ENCODE data around the gene GTF2IRD1. TPM values are rescaled to one million over a fixed set of nuclear protein-coding genes. Genes with fewer than 3 reads are reported as not detected.

The GTF2IRD1 gene
- polyA plus RNA-seq, 1 of the 3 experiments (the other 2 are of a cell fraction), result 26.4 TPM

DNA sequence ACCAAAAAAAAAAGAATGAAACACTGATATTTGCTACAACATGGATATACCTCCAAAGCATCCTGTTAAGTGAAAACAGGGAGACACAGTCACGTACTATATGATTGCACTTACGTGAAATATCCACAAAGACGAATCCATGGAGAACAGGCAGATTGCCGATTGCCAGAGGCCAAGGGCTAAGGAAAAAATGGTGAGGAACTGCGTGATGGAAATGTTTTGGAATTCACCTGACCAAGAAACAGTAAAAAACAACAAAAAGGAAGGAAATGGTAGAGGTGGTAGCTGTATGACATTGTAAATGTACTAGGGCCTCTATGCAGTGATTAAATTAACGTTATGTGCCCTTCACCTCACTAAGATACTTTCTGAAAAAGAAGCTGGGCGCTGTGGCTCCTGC lies 44.1 kb upstream of the GTF2IRD1 start:
- 77% methylated on average over 7 of the region's 7 CpGs for WGBS (ENCODE audit: low lambda C conversion rate)
- peaks cover 5 to 14% of the 10 kb centered on the region in 2 experiments for H3K36me3 ChIP-seq (replicated peaks in 1 of 2; ENCODE audit: control insufficient read depth in 1 of 2, insufficient read depth in 2 of 2, low read length in 1 of 2)
- ChIA-PET POLR2A (no interaction called here), CTCF (interaction anchor here (0.8 to 5.2 kb wide), 8 partner anchors 8 to 216 kb away, joined by 3 to 53 read pairs (median 4); no protein-coding TSS in a partner anchor)
- TF ChIP-seq JUND (IDR thresholded peaks at IDR 0.05), result no peak
- no peak for TF ChIP-seq EP300 (IDR thresholded peaks at IDR 0.05; ENCODE audit: borderline replicate concordance in 1 of 2, low read depth in 1 of 2, low read length in 1 of 2)
- no peak for TF ChIP-seq TAF1 (IDR thresholded peaks at IDR 0.05; ENCODE audit: borderline replicate concordance, low read depth, low read length)
- no peak for TF ChIP-seq FOXJ3 (CRISPR knock-in tag; IDR thresholded peaks at IDR 0.05)
- TF ChIP-seq MEF2A (IDR thresholded peaks at IDR 0.05; ENCODE audit: borderline replicate concordance, low read depth), result no peak
- TF ChIP-seq YY1 (IDR thresholded peaks at IDR 0.05; ENCODE audit: low read depth), result no peak
- no peak for TF ChIP-seq EZH2phosphoT487 (IDR thresholded peaks at IDR 0.05; ENCODE audit: borderline replicate concordance, low read depth)
- no peak for TF ChIP-seq RFX5 (IDR thresholded peaks at IDR 0.05; ENCODE audit: low read length)
- no peak for TF ChIP-seq SMC3 (IDR thresholded peaks at IDR 0.05; ENCODE audit: low read depth, low read length)
- no peak for TF ChIP-seq POLR2AphosphoS5 (IDR thresholded peaks at IDR 0.05; ENCODE audit: low read depth, low read length)
- TF ChIP-seq NRF1 (IDR thresholded peaks at IDR 0.05; ENCODE audit: low read depth, low read length), result no peak
- TF ChIP-seq, protein P1, sequence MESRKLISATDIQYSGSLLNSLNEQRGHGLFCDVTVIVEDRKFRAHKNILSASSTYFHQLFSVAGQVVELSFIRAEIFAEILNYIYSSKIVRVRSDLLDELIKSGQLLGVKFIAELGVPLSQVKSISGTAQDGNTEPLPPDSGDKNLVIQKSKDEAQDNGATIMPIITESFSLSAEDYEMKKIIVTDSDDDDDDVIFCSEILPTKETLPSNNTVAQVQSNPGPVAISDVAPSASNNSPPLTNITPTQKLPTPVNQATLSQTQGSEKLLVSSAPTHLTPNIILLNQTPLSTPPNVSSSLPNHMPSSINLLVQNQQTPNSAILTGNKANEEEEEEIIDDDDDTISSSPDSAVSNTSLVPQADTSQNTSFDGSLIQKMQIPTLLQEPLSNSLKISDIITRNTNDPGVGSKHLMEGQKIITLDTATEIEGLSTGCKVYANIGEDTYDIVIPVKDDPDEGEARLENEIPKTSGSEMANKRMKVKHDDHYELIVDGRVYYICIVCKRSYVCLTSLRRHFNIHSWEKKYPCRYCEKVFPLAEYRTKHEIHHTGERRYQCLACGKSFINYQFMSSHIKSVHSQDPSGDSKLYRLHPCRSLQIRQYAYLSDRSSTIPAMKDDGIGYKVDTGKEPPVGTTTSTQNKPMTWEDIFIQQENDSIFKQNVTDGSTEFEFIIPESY (IDR thresholded peaks at IDR 0.05; ENCODE audit: borderline replicate concordance, low read depth), result no peak
- no peak for TF ChIP-seq SIN3A (IDR thresholded peaks at IDR 0.05; ENCODE audit: borderline replicate concordance, low read depth, low read length)
- TF ChIP-seq CHD2 (IDR thresholded peaks at IDR 0.05; ENCODE audit: low read length, partially characterized antibody), result no peak
- TF ChIP-seq, protein P2, sequence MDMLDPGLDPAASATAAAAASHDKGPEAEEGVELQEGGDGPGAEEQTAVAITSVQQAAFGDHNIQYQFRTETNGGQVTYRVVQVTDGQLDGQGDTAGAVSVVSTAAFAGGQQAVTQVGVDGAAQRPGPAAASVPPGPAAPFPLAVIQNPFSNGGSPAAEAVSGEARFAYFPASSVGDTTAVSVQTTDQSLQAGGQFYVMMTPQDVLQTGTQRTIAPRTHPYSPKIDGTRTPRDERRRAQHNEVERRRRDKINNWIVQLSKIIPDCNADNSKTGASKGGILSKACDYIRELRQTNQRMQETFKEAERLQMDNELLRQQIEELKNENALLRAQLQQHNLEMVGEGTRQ (IDR thresholded peaks at IDR 0.05; ENCODE audit: borderline replicate concordance, low read depth, low read length), result no peak
- TF ChIP-seq, protein P3, sequence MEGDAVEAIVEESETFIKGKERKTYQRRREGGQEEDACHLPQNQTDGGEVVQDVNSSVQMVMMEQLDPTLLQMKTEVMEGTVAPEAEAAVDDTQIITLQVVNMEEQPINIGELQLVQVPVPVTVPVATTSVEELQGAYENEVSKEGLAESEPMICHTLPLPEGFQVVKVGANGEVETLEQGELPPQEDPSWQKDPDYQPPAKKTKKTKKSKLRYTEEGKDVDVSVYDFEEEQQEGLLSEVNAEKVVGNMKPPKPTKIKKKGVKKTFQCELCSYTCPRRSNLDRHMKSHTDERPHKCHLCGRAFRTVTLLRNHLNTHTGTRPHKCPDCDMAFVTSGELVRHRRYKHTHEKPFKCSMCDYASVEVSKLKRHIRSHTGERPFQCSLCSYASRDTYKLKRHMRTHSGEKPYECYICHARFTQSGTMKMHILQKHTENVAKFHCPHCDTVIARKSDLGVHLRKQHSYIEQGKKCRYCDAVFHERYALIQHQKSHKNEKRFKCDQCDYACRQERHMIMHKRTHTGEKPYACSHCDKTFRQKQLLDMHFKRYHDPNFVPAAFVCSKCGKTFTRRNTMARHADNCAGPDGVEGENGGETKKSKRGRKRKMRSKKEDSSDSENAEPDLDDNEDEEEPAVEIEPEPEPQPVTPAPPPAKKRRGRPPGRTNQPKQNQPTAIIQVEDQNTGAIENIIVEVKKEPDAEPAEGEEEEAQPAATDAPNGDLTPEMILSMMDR (IDR thresholded peaks at IDR 0.05), result no peak
- TF ChIP-seq GABPA (IDR thresholded peaks at IDR 0.05; ENCODE audit: low read depth), result no peak
- TF ChIP-seq TCF12 (IDR thresholded peaks at IDR 0.05), result no peak
- H3K79me2 ChIP-seq (ENCODE audit: insufficient read depth), result no peaks in the 10 kb centered on the region
- no peaks in the 10 kb centered on the region for H3K4me1 ChIP-seq (ENCODE audit: control insufficient read depth in 1 of 2, insufficient read depth in 2 of 2, low read depth in 1 of 2, low read length in 1 of 2)
- no peak for DNase-seq
- no peak overlapping the region for H3K4me2 ChIP-seq
- H3K9ac ChIP-seq, result no peak overlapping the region
- H3K9me2 ChIP-seq, result no peaks in the 10 kb centered on the region
- no peaks in the 10 kb centered on the region for H3K9me3 ChIP-seq
- H2AFZ ChIP-seq (ENCODE audit: low read depth), result no peak overlapping the region
- no peaks in the 10 kb centered on the region for H4K20me1 ChIP-seq (ENCODE audit: insufficient read depth)
- no peak overlapping the region for H3K4me3 ChIP-seq (ENCODE audit: low read depth in 2 of 2, low read length in 1 of 2)
- H3K27me3 ChIP-seq (ENCODE audit: insufficient read depth), result no peaks in the 10 kb centered on the region
- no peak overlapping the region for H3K27ac ChIP-seq (ENCODE audit: low read depth in 2 of 2, low read length in 1 of 2)
- H3F3A ChIP-seq (replicated peaks; ENCODE audit: insufficient read depth), result peaks cover 15% of the 10 kb centered on the region
